GM23338 (cell line): ENCODE data around the gene RNF207. TPM values are rescaled to one million over a fixed set of nuclear protein-coding genes. Genes with fewer than 3 reads are reported as not detected.

ENCODE experiments used
- ATAC-seq: fragments of 200-7000 bp; cut with Tn5 transposase; 3 replicates; pipeline ENCODE4 v1.9.1; 2020
- DNase-seq: peaks from one replicate; pipeline ENCODE4 v3.0.0-alpha.2; 2015; ENCODE audit warnings: low spot score
- H2AFZ ChIP-seq: fragments of 200-600 bp; sonication (generic); 2 replicates; pipeline ENCODE4 v1.8.0; 2016; ENCODE audit warnings: antibody characterized with exemption, mild to moderate bottlenecking, moderate library complexity
- H3F3A ChIP-seq: fragments of 200-600 bp; sonication (generic); replicated peaks from 2 replicates; pipeline ENCODE4 v1.8.0; 2017; ENCODE audit warnings: antibody characterized with exemption, mixed run types, low read depth
- H3K27ac ChIP-seq: fragments of 200-600 bp; sonication (generic); 2 replicates; pipeline ENCODE4 v1.6.1; 2016; ENCODE audit warnings: low read depth
- H3K27me3 ChIP-seq: fragments of 200-600 bp; sonication (generic); 2 replicates; pipeline ENCODE4 v1.8.0; 2016; ENCODE audit warnings: mild to moderate bottlenecking, mixed run types, moderate library complexity; ENCODE audit not compliant: insufficient read depth
- H3K36me3 ChIP-seq: fragments of 200-600 bp; sonication (generic); 2 replicates; pipeline ENCODE4 v1.8.0; 2016; ENCODE audit warnings: mild to moderate bottlenecking; ENCODE audit not compliant: insufficient read depth
- H3K4me1 ChIP-seq: fragments of 200-600 bp; sonication (generic); 2 replicates; pipeline ENCODE4 v1.8.0; 2016; ENCODE audit warnings: mild to moderate bottlenecking, moderate library complexity; ENCODE audit not compliant: insufficient read depth
- H3K4me2 ChIP-seq: fragments of 200-600 bp; sonication (generic); 2 replicates; pipeline ENCODE4 v1.7.1; 2017; ENCODE audit warnings: mixed run types
- H3K4me3 ChIP-seq: fragments of 200-600 bp; sonication (generic); 2 replicates; pipeline ENCODE4 v1.6.1; 2016; ENCODE audit warnings: mixed run types
- H3K79me2 ChIP-seq: fragments of 200-600 bp; sonication (generic); replicated peaks from 2 replicates; pipeline ENCODE4 v1.8.0; 2017; ENCODE audit warnings: mild to moderate bottlenecking; ENCODE audit not compliant: insufficient read depth
- H3K9me2 ChIP-seq: fragments of 200-600 bp; sonication (generic); 2 replicates; pipeline ENCODE4 v1.8.0; 2017; ENCODE audit not compliant: insufficient read depth
- H4K20me1 ChIP-seq: fragments of 200-600 bp; sonication (generic); replicated peaks from 2 replicates; pipeline ENCODE4 v1.8.0; 2017; ENCODE audit warnings: mild to moderate bottlenecking; ENCODE audit not compliant: insufficient read depth
- H3K27ac Mint-ChIP-seq: 2 replicates; pipeline ENCODE4 v1.8.0; 2020; ENCODE audit warnings: inconsistent platforms, mild to moderate bottlenecking, moderate library complexity, mixed read lengths
- H3K27me3 Mint-ChIP-seq: 3 replicates; pipeline ENCODE4 v1.8.0; 2022; ENCODE audit warnings: low read depth, mild to moderate bottlenecking, moderate library complexity, mixed read lengths, inconsistent platforms; ENCODE audit not compliant: insufficient read depth, poor library complexity
- H3K36me3 Mint-ChIP-seq: 3 replicates; pipeline ENCODE4 v1.8.0; 2021; ENCODE audit warnings: low read depth, mild to moderate bottlenecking, inconsistent platforms, moderate library complexity, mixed read lengths
- H3K4me1 Mint-ChIP-seq: 3 replicates; pipeline ENCODE4 v1.8.0; 2020; ENCODE audit warnings: mild to moderate bottlenecking, inconsistent platforms, mixed read lengths
- H3K4me3 Mint-ChIP-seq: 3 replicates; pipeline ENCODE4 v1.8.0; 2021; ENCODE audit warnings: moderate library complexity, mild to moderate bottlenecking, inconsistent platforms, mixed read lengths
- H3K9me3 Mint-ChIP-seq: 3 replicates; pipeline ENCODE4 v1.8.0; 2020; ENCODE audit warnings: moderate library complexity, mild to moderate bottlenecking, inconsistent platforms, mixed read lengths
- CREB1 ChIP-seq: fragments of 250-450 bp; sonication (Bioruptor Pico); IDR thresholded peaks from 2 replicates; pipeline ENCODE4 v1.5.0; 2020; ENCODE audit warnings: low read depth, mild to moderate bottlenecking, moderate library complexity
- CTCF ChIP-seq, 2 experiments: fragments of 200-600 bp in 1 of 2; sonication (generic) in 1 of 2; conservative IDR thresholded peaks; 2 replicates each; pipeline versions ENCODE4 v1.5.1 to v1.6.1; 2016 to 2017; ENCODE audit warnings: antibody characterized with exemption in 2 of 2, low read depth in 2 of 2, mild to moderate bottlenecking in 2 of 2, moderate library complexity in 1 of 2
- ETS1 ChIP-seq: IDR thresholded peaks from 2 replicates; pipeline ENCODE4 v1.6.1; 2016; ENCODE audit warnings: antibody characterized with exemption
- EZH2 ChIP-seq: fragments of 200-600 bp; sonication (generic); IDR thresholded peaks from one replicate; pipeline ENCODE4 v1.8.0; 2017; ENCODE audit warnings: antibody characterized with exemption, mild to moderate bottlenecking, low read depth; ENCODE audit not compliant: unreplicated experiment
- EZH2phosphoT487 ChIP-seq: fragments of 200-600 bp; sonication (generic); IDR thresholded peaks from one replicate; pipeline ENCODE4 v1.8.1; 2018; ENCODE audit warnings: antibody characterized with exemption; ENCODE audit not compliant: unreplicated experiment
- JUNB ChIP-seq: IDR thresholded peaks from one replicate; pipeline ENCODE4 v1.6.1; 2016; ENCODE audit warnings: antibody characterized with exemption; ENCODE audit not compliant: unreplicated experiment
- NANOG ChIP-seq: IDR thresholded peaks from 2 replicates; pipeline ENCODE4 v1.6.1; 2016; ENCODE audit warnings: antibody characterized with exemption, borderline replicate concordance
- POLR2AphosphoS5 ChIP-seq: IDR thresholded peaks from 2 replicates; pipeline ENCODE4 v1.6.1; 2016; ENCODE audit warnings: antibody characterized with exemption, low read depth
- REST ChIP-seq: IDR thresholded peaks from one replicate; pipeline ENCODE4 v1.6.1; 2018; ENCODE audit warnings: antibody characterized with exemption; ENCODE audit not compliant: unreplicated experiment
- STAT1 ChIP-seq: IDR thresholded peaks from one replicate; pipeline ENCODE4 v1.6.1; 2016; ENCODE audit warnings: antibody characterized with exemption; ENCODE audit not compliant: unreplicated experiment
- ZNF114 ChIP-seq: fragments of 250-450 bp; sonication (Bioruptor Pico); IDR thresholded peaks from 2 replicates; pipeline ENCODE4 v1.5.0; 2020; ENCODE audit warnings: mild to moderate bottlenecking, moderate library complexity
- ZNF331 ChIP-seq: fragments of 250-450 bp; sonication (Bioruptor Pico); IDR thresholded peaks from 2 replicates; pipeline ENCODE4 v1.5.0; 2020; ENCODE audit warnings: low read depth, mild to moderate bottlenecking, moderate library complexity
- ZNF462 ChIP-seq: fragments of 250-450 bp; sonication (Bioruptor Pico); IDR thresholded peaks from 2 replicates; pipeline ENCODE4 v1.5.0; 2020; ENCODE audit warnings: mild to moderate bottlenecking, moderate library complexity
- polyA plus RNA-seq: library from polyadenylated mRNA; unstranded; fragments of >200 nt; fragmentation: Nextera tagmentation; extraction: Ambion mirVana; gene quantifications from 2 replicates; pipeline ENCODE4 v1.2.1, GENCODE V29; 2016
- total RNA-seq: library from RNA; depleted of rRNA; stranded (reverse); fragments of >200 nt; shearing (Covaris generic); gene quantifications from 2 replicates; pipeline ENCODE4 v1.2.3, GENCODE V29; 2014

Gene RNF207
- total and polyA plus RNA-seq, 2 experiments from 2014 or later, result 1.7 to 2.9 TPM

- Histone ChIP-seq H3F3A (peaks cover 11% of the 10 kb centered on the region), H3K9me2 (no peaks in the 10 kb centered on the region), H3K27ac (no peak overlapping the region), H3K4me2 (no peak overlapping the region), H3K4me3 (no peak overlapping the region), H2AFZ (no peak overlapping the region), H3K79me2 (no peaks in the 10 kb centered on the region), H3K27me3 (peaks cover 7% of the 10 kb centered on the region; the same call in 1 of the 2 replicates), H4K20me1 (no peaks in the 10 kb centered on the region; the same call in 1 of the 2 replicates), H3K36me3 (no peaks in the 10 kb centered on the region), H3K4me1 (no peaks in the 10 kb centered on the region; the same call in 1 of the 2 replicates)
- no peak overlapping the region for H3K27ac Mint-ChIP-seq
- H3K4me1 Mint-ChIP-seq, result peaks cover 11% of the 10 kb centered on the region; the same call in 2 of the 3 replicates
- ATAC-seq, result no peak
- H3K36me3 Mint-ChIP-seq, result no peaks in the 10 kb centered on the region
- no peak overlapping the region for H3K4me3 Mint-ChIP-seq
- H3K9me3 Mint-ChIP-seq, result no peaks in the 10 kb centered on the region
- H3K27me3 Mint-ChIP-seq, result peaks cover 19% of the 10 kb centered on the region
- TF ChIP-seq REST (no peak), CREB1 (CRISPR knock-in tag) (no peak), EZH2phosphoT487 (no peak), ETS1 (no peak), ZNF462 (CRISPR knock-in tag) (no peak), CTCF (conservative IDR thresholded peaks at IDR 0.05; ENCODE audit: low read depth in 2 of 2) (no peak), NANOG (no peak), EZH2 (no peak), ZNF331 (CRISPR knock-in tag) (no peak), STAT1 (no peak), ZNF114 (no peak), POLR2AphosphoS5 (no peak), JUNB (no peak)
- DNase-seq, result no peak
These were observed 60.7 kb downstream of the RNF207 start for GRCh38 chr1:6266641-6267040.
